Tibial nerve (tissue), 4 donors: ENCODE data around the gene GIMAP4.

Source experiments
- CTCF ChIP-seq, 5 experiments: fragments of 200-600 bp in 3 of 5; fragments of 450-650 bp in 2 of 5; sonication (generic) in 3 of 5; IDR thresholded peaks; one replicate each; pipeline ENCODE4 v1.5.1; 2016 to 2019; ENCODE audit warnings: antibody characterized with exemption in 5 of 5, mild to moderate bottlenecking in 3 of 5, moderate library complexity in 2 of 5
- EP300 ChIP-seq, 2 donors: sonication (generic); formaldehyde crosslinking; IDR thresholded peaks; one replicate each; pipeline ENCODE4 v1.6.1; 2017; ENCODE audit warnings: antibody characterized with exemption in 2 of 2, mild to moderate bottlenecking in 1 of 2
- POLR2A ChIP-seq, 2 donors: fragments of 450-650 bp; IDR thresholded peaks; one replicate each; pipeline ENCODE4 v1.6.1; 2017; ENCODE audit warnings: antibody characterized with exemption in 2 of 2, mild to moderate bottlenecking in 2 of 2, moderate library complexity in 2 of 2

GRCh38 chr7:150570556-150571465, 3.6 kb downstream of the GIMAP4 start:
- TF ChIP-seq CTCF (IDR thresholded peaks at IDR 0.05) (no peak), POLR2A (IDR thresholded peaks at IDR 0.05) (no peak), EP300 (IDR thresholded peaks at IDR 0.05) (no peak)
